Fibroblast of lung (primary cell): ENCODE results near the gene SEC61A2.

ENCODE experiments used
- CTCF ChIP-seq, 2 donors: IDR thresholded peaks in 1 of 2; conservative IDR thresholded peaks in 1 of 2; 1 replicate in 1 of 2; 2 replicates in 1 of 2; pipeline ENCODE4 v1.5.1; 2011 to 2012; ENCODE audit warnings: low read length in 2 of 2, control low read depth in 1 of 2, inconsistent platforms in 1 of 2, low read depth in 1 of 2, mild to moderate bottlenecking in 1 of 2
- EZH2 ChIP-seq: IDR thresholded peaks from 2 replicates; pipeline ENCODE4 v1.5.1; 2012; ENCODE audit warnings: low read length, control low read depth, mild to moderate bottlenecking; ENCODE audit errors: missing control alignments

DNA sequence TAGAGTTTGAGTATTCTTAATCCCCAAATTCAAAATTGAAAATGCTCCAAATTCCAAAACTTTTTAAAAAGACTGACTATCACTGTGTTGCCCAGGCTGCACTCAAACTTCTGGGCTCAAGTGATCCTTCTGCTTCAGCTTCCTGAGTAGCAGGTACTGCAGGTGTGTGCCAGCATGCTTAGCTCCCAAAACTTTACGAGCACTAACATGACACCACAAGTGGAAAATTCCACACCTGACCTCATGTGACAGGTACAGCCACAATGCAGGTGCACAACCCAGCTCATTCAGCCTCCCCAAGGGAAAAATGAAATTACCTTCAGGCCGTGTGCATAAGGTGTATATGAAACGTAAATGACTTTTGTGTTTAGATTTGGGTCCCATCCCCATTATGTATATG, 83.0 kb downstream of the SEC61A2 start:
- TF ChIP-seq CTCF (conservative IDR thresholded peaks at IDR 0.05 in 1 of 2, IDR thresholded peaks at IDR 0.05 in 1 of 2; ENCODE audit: low read depth in 1 of 2, low read length in 2 of 2) (no peak), EZH2 (no peak)
